ENCODE data around the gene NHLH1. TPM values are rescaled to one million over a fixed set of nuclear protein-coding genes. Genes with fewer than 3 reads are reported as not detected.

Gene NHLH1
- total RNA-seq, 1 experiment from 2014 or later, result 0.70 TPM

DNA sequence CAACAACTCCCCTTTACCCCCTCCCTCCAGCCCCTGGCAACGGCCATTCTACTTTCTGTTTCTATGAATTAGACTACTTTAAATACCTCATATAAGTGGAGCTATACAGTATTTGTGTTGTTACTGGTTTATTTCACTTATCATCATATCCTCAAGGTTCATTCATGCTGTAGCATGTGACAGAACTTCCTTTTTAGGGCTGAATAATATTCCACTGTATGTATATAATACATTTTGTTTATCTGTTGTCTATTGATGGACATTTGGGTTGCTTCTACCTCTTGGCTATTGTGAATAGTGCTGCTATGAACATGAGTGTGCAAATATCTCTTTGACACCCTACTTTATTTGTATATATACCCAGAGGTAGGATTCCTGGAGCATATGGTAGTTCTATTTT lies 2.2 kb downstream of the NHLH1 start (continued):
- TF ChIP-seq, protein P1, sequence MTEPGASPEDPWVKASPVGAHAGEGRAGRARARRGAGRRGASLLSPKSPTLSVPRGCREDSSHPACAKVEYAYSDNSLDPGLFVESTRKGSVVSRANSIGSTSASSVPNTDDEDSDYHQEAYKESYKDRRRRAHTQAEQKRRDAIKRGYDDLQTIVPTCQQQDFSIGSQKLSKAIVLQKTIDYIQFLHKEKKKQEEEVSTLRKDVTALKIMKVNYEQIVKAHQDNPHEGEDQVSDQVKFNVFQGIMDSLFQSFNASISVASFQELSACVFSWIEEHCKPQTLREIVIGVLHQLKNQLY (CRISPR knock-in tag; IDR thresholded peaks at IDR 0.05), result no peak
- TF ChIP-seq, protein P2, sequence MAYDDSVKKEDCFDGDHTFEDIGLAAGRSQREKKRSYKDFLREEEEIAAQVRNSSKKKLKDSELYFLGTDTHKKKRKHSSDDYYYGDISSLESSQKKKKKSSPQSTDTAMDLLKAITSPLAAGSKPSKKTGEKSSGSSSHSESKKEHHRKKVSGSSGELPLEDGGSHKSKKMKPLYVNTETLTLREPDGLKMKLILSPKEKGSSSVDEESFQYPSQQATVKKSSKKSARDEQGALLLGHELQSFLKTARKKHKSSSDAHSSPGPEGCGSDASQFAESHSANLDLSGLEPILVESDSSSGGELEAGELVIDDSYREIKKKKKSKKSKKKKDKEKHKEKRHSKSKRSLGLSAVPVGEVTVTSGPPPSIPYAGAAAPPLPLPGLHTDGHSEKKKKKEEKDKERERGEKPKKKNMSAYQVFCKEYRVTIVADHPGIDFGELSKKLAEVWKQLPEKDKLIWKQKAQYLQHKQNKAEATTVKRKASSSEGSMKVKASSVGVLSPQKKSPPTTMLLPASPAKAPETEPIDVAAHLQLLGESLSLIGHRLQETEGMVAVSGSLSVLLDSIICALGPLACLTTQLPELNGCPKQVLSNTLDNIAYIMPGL (CRISPR knock-in tag; IDR thresholded peaks at IDR 0.05), result no peak
- TF ChIP-seq, protein P3, sequence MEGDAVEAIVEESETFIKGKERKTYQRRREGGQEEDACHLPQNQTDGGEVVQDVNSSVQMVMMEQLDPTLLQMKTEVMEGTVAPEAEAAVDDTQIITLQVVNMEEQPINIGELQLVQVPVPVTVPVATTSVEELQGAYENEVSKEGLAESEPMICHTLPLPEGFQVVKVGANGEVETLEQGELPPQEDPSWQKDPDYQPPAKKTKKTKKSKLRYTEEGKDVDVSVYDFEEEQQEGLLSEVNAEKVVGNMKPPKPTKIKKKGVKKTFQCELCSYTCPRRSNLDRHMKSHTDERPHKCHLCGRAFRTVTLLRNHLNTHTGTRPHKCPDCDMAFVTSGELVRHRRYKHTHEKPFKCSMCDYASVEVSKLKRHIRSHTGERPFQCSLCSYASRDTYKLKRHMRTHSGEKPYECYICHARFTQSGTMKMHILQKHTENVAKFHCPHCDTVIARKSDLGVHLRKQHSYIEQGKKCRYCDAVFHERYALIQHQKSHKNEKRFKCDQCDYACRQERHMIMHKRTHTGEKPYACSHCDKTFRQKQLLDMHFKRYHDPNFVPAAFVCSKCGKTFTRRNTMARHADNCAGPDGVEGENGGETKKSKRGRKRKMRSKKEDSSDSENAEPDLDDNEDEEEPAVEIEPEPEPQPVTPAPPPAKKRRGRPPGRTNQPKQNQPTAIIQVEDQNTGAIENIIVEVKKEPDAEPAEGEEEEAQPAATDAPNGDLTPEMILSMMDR (IDR thresholded peaks at IDR 0.05), result no peak
- no peak for TF ChIP-seq NFATC4 (CRISPR knock-in tag; IDR thresholded peaks at IDR 0.05)
- TF ChIP-seq NR3C1 (CRISPR knock-in tag; conservative IDR thresholded peaks at IDR 0.05; ENCODE audit: low read depth), result no peak
- no peak for TF ChIP-seq GABPB1 (CRISPR knock-in tag; IDR thresholded peaks at IDR 0.05)
- TF ChIP-seq, protein P4, sequence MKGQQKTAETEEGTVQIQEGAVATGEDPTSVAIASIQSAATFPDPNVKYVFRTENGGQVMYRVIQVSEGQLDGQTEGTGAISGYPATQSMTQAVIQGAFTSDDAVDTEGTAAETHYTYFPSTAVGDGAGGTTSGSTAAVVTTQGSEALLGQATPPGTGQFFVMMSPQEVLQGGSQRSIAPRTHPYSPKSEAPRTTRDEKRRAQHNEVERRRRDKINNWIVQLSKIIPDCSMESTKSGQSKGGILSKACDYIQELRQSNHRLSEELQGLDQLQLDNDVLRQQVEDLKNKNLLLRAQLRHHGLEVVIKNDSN (CRISPR knock-in tag; IDR thresholded peaks at IDR 0.05), result no peak

DNA sequence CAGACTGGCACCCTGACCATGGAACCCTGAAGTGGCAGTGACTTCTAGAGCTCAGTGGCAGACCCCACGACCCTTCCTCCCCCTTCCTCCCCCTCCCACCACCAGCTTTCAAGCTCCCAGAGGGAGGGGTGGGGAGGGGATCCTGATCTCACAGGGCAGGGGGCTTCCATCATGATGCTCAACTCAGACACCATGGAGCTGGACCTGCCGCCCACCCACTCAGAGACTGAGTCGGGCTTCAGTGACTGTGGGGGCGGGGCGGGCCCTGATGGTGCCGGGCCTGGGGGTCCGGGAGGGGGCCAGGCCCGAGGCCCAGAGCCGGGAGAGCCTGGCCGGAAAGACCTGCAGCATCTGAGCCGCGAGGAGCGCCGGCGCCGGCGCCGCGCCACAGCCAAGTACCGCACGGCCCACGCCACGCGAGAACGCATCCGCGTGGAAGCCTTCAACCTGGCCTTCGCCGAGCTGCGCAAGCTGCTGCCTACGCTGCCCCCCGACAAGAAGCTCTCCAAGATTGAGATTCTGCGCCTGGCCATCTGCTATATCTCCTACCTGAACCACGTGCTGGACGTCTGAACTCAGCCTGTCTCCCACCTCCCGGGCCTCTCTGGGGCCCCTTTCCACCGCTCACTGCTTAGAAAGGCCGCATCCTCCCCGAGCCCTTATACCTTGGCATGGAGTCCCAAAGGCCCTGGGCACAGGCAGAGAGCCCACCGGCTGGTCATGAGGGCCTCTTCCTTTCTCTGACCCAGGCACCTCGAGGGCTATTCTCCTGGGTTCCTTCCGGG lies 3.9 kb downstream of the NHLH1 start:
- Mint-ChIP-seq H3K36me3 (no peaks in the 10 kb centered on the region), H3K27ac (no peak overlapping the region), H3K4me3 (no peak overlapping the region), H3K27me3 (ENCODE audit: low read depth) (no peaks in the 10 kb centered on the region), H3K9me3 (no peaks in the 10 kb centered on the region), H3K4me1 (peaks cover 31% of the 10 kb centered on the region)
- ChIA-PET CTCF (interaction anchor here (0.6 to 2.0 kb wide), 7 partner anchors 16 to 1237 kb away, joined by 3 to 20 read pairs (median 4); no protein-coding TSS in a partner anchor), POLR2A (interaction anchor here (0.7 to 2.1 kb wide), 2 partner anchors 8 to 226 kb away, joined by 3 to 9 read pairs; no protein-coding TSS in a partner anchor)
- TF ChIP-seq ZBTB21 (CRISPR knock-in tag; IDR thresholded peaks at IDR 0.05; ENCODE audit: borderline replicate concordance) (no peak), GABPB1 (CRISPR knock-in tag; IDR thresholded peaks at IDR 0.05) (no peak), TEAD1 (CRISPR knock-in tag; IDR thresholded peaks at IDR 0.05) (no peak)
- TF ChIP-seq, protein P2 (CRISPR knock-in tag; IDR thresholded peaks at IDR 0.05), result no peak
- ATAC-seq (no peak), DNase-seq (ENCODE audit: low spot score) (no peak)

DNA sequence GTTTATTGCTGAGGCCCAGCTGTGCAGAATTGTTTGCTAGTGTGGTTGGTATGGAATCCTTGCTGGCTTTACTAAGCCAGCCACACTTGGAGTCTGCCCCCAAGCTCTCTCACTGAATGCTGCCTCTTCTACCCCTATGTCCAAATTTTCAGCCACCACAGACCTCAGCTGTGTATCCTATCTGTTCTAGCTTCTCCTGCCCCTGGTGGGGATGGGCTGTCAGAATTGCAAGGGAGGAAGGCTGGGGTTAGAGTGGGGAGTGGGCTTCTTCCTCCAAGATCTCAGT lies 4.4 kb downstream of the NHLH1 start:
- no peak overlapping the region for H3K4me3 Mint-ChIP-seq
- H3K4me1 Mint-ChIP-seq, result peaks cover 31% of the 10 kb centered on the region
- H3K9me3 Mint-ChIP-seq, result no peaks in the 10 kb centered on the region
- ChIA-PET POLR2A (interaction anchor here (0.7 to 2.1 kb wide), 2 partner anchors 9 to 226 kb away, joined by 3 to 9 read pairs; no protein-coding TSS in a partner anchor), CTCF (interaction anchor here (1.0 to 2.0 kb wide), 5 partner anchors 17 to 119 kb away, joined by 3 to 20 read pairs (median 6); no protein-coding TSS in a partner anchor)
- H3K27me3 Mint-ChIP-seq (ENCODE audit: low read depth), result no peaks in the 10 kb centered on the region
- no peak for ATAC-seq
- DNase-seq (ENCODE audit: low spot score), result no peak
- H3K27ac Mint-ChIP-seq, result no peak overlapping the region
- H3K36me3 Mint-ChIP-seq, result no peaks in the 10 kb centered on the region
- TF ChIP-seq, protein P5, sequence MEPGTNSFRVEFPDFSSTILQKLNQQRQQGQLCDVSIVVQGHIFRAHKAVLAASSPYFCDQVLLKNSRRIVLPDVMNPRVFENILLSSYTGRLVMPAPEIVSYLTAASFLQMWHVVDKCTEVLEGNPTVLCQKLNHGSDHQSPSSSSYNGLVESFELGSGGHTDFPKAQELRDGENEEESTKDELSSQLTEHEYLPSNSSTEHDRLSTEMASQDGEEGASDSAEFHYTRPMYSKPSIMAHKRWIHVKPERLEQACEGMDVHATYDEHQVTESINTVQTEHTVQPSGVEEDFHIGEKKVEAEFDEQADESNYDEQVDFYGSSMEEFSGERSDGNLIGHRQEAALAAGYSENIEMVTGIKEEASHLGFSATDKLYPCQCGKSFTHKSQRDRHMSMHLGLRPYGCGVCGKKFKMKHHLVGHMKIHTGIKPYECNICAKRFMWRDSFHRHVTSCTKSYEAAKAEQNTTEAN (CRISPR knock-in tag; IDR thresholded peaks at IDR 0.05), result no peak
- TF ChIP-seq MYBL2 (CRISPR knock-in tag; IDR thresholded peaks at IDR 0.05), result no peak
- TF ChIP-seq GRHL2 (CRISPR knock-in tag; IDR thresholded peaks at IDR 0.05; ENCODE audit: insufficient replicate concordance, severe bottlenecking), result no peak
- TF ChIP-seq, protein P6, sequence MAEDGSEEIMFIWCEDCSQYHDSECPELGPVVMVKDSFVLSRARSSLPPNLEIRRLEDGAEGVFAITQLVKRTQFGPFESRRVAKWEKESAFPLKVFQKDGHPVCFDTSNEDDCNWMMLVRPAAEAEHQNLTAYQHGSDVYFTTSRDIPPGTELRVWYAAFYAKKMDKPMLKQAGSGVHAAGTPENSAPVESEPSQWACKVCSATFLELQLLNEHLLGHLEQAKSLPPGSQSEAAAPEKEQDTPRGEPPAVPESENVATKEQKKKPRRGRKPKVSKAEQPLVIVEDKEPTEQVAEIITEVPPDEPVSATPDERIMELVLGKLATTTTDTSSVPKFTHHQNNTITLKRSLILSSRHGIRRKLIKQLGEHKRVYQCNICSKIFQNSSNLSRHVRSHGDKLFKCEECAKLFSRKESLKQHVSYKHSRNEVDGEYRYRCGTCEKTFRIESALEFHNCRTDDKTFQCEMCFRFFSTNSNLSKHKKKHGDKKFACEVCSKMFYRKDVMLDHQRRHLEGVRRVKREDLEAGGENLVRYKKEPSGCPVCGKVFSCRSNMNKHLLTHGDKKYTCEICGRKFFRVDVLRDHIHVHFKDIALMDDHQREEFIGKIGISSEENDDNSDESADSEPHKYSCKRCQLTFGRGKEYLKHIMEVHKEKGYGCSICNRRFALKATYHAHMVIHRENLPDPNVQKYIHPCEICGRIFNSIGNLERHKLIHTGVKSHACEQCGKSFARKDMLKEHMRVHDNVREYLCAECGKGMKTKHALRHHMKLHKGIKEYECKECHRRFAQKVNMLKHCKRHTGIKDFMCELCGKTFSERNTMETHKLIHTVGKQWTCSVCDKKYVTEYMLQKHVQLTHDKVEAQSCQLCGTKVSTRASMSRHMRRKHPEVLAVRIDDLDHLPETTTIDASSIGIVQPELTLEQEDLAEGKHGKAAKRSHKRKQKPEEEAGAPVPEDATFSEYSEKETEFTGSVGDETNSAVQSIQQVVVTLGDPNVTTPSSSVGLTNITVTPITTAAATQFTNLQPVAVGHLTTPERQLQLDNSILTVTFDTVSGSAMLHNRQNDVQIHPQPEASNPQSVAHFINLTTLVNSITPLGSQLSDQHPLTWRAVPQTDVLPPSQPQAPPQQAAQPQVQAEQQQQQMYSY (CRISPR knock-in tag; IDR thresholded peaks at IDR 0.05), result no peak
- TF ChIP-seq, protein P7, sequence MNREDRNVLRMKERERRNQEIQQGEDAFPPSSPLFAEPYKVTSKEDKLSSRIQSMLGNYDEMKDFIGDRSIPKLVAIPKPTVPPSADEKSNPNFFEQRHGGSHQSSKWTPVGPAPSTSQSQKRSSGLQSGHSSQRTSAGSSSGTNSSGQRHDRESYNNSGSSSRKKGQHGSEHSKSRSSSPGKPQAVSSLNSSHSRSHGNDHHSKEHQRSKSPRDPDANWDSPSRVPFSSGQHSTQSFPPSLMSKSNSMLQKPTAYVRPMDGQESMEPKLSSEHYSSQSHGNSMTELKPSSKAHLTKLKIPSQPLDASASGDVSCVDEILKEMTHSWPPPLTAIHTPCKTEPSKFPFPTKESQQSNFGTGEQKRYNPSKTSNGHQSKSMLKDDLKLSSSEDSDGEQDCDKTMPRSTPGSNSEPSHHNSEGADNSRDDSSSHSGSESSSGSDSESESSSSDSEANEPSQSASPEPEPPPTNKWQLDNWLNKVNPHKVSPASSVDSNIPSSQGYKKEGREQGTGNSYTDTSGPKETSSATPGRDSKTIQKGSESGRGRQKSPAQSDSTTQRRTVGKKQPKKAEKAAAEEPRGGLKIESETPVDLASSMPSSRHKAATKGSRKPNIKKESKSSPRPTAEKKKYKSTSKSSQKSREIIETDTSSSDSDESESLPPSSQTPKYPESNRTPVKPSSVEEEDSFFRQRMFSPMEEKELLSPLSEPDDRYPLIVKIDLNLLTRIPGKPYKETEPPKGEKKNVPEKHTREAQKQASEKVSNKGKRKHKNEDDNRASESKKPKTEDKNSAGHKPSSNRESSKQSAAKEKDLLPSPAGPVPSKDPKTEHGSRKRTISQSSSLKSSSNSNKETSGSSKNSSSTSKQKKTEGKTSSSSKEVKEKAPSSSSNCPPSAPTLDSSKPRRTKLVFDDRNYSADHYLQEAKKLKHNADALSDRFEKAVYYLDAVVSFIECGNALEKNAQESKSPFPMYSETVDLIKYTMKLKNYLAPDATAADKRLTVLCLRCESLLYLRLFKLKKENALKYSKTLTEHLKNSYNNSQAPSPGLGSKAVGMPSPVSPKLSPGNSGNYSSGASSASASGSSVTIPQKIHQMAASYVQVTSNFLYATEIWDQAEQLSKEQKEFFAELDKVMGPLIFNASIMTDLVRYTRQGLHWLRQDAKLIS (CRISPR knock-in tag; IDR thresholded peaks at IDR 0.05; ENCODE audit: borderline replicate concordance), result no peak

Measured in WTC11 (cell line).